Stimulated activated CD8-positive, alpha-beta memory T cell treated with anti-CD3 and anti-CD28 coated beads, Interleukin-12 subunit alpha, Interleukin-12 subunit beta, amount 100 ng/mL, for 4 hours (primary cell): ENCODE data around the gene KRTCAP3.
"Not testable (repeated sequence)": the region's sequence is repeated elsewhere in the genome, so short reads cannot be mapped to it uniquely, and the experiment has no call there.

Source experiments
- DNase-seq: peaks from one replicate; pipeline ENCODE4 v3.0.0-alpha.2; 2020; ENCODE audit warnings: low read depth

Gene KRTCAP3

GRCh38 chr2:27441958-27442919, at the start of gene KRTCAP3:
Gene KRTCAP3, plus strand, starts transcription at chr2:27442381. Its CDS starts 32 bp downstream, at chr2:27442413.
- peak; percentile 17 for DNase-seq

- DNase-seq = no peak
Observed at GRCh38 chr2:27393225-27393624, 49.0 kb upstream of the KRTCAP3 start.

- no peak for DNase-seq
Observed at GRCh38 chr2:27398962-27399361, 43.2 kb upstream of the KRTCAP3 start.

- no peak for DNase-seq
Observed at GRCh38 chr2:27400348-27401135, 41.6 kb upstream of the KRTCAP3 start.

GRCh38 chr2:27407798-27408491, 34.2 kb upstream of the KRTCAP3 start:
- DNase-seq = no peak

GRCh38 chr2:27408601-27409320, 33.4 kb upstream of the KRTCAP3 start:
- no peak for DNase-seq

- DNase-seq = peak; percentile 95
Observed at GRCh38 chr2:27409321-27410073, 32.7 kb upstream of the KRTCAP3 start, which contains the start of gene PPM1G. Gene PPM1G, minus strand, starts transcription at chr2:27409591. Its CDS starts 169 bp downstream, at chr2:27409422.

- no peak for DNase-seq
Observed at GRCh38 chr2:27412419-27413152, 29.6 kb upstream of the KRTCAP3 start.

GRCh38 chr2:27416151-27416550, 26.0 kb upstream of the KRTCAP3 start:
- DNase-seq = no peak

- no peak for DNase-seq
Observed at GRCh38 chr2:27420996-27421395, 21.2 kb upstream of the KRTCAP3 start.

GRCh38 chr2:27421660-27422250, 20.4 kb upstream of the KRTCAP3 start:
- DNase-seq = no peak

- no peak for DNase-seq
Observed at GRCh38 chr2:27422958-27423357, 19.2 kb upstream of the KRTCAP3 start.

- not testable (repeated sequence) for DNase-seq
Observed at GRCh38 chr2:27425039-27425438, 17.1 kb upstream of the KRTCAP3 start.

GRCh38 chr2:27427863-27428212, 14.3 kb upstream of the KRTCAP3 start:
- DNase-seq = no peak

- peak; percentile 87 for DNase-seq
Observed at GRCh38 chr2:27428213-27428977, 13.8 kb upstream of the KRTCAP3 start, which contains the start of gene NRBP1. Gene NRBP1, plus strand, starts transcription at chr2:27428631. Its CDS starts 4,643 bp downstream, at chr2:27433274.

- peak; percentile 65 for DNase-seq
Observed at GRCh38 chr2:27428978-27429541, 13.1 kb upstream of the KRTCAP3 start.

GRCh38 chr2:27431395-27431794, 10.8 kb upstream of the KRTCAP3 start:
- DNase-seq = no peak

- DNase-seq = no peak
Observed at GRCh38 chr2:27435628-27436027, 6.6 kb upstream of the KRTCAP3 start.
